GM20431 (cell line): ENCODE results near the gene HAUS8.
"Not testable (repeated sequence)": the region's sequence is repeated elsewhere in the genome, so short reads cannot be mapped to it uniquely, and the experiment has no call there.

ENCODE experiments used
- in situ Hi-C: fragments of 300-500 bp; cut with MseI, MboI; formaldehyde crosslinking; loops from one replicate; pipeline ENCODE4 v1.15.0; 2020; ENCODE audit warnings: low sequenced_read_pairs; ENCODE audit not compliant: unreplicated experiment

The HAUS8 gene

DNA sequence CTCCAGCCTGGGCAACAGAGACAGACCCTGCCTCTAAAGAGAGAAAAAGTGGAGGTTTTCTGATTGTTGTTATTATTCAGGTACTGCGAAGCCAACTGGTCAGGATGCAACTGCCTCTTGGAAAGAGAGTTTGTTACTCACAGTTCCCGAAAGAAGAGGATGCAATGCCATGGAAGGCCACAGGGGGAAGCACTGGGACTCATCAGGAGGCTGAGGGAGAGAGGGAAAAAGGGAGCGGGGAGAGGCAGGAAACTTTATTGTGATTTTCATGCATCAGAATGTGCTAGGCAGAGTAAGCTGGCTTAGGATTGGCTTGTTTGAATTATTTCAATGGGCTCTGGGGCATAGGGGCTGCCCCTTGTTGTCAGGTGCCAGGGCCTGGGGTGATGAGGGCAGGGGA, 27.9 kb upstream of the HAUS8 start:
- in situ Hi-C loops = no loop called here

DNA sequence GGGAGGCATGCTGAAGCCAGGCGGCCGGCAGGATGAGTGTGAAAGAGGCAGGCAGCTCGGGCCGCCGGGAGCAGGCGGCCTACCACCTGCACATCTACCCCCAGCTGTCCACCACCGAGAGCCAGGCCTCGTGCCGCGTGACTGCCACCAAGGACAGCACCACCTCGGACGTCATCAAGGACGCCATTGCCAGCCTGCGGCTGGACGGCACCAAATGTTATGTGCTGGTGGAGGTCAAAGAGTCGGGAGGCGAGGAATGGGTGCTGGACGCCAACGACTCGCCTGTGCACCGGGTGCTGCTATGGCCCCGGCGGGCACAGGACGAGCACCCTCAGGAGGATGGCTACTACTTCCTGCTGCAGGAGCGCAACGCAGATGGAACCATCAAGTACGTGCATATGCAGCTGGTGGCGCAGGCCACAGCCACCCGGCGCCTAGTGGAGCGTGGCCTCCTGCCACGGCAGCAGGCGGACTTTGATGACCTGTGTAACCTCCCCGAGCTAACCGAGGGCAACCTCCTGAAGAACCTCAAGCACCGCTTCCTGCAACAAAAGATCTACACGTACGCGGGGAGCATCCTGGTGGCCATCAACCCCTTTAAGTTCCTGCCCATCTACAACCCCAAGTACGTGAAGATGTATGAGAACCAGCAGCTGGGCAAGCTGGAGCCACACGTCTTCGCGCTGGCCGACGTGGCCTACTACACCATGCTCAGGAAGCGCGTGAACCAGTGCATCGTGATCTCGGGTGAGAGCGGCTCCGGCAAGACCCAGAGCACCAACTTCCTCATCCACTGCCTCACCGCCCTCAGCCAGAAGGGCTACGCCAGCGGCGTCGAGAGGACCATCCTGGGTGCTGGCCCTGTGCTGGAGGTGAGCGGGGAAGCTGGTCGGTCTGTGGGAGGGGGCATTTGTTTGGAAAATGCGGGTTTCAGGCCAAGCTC, 26.7 kb upstream of the HAUS8 start:
- in situ Hi-C loops = no loop called here

DNA sequence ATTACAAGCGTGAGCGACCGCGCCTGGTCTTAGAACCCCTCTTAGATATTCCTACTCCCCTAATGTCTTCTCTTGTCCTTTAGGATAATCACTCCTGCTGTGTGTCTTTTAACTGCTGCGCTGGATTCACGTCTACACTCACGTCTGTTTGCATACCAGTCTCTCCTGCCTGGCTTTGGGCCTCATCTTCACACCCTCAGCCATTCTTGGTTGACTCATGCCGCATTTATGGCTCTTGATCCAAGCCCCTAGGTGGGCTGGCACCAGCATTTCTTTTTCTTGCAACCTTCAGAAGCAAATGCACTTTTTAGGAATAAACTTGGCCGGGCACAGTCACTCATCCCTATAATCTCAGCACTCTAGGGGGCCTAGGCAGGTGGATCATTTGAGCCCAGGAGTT, 23.1 kb upstream of the HAUS8 start:
- in situ Hi-C loops = no loop called here

DNA sequence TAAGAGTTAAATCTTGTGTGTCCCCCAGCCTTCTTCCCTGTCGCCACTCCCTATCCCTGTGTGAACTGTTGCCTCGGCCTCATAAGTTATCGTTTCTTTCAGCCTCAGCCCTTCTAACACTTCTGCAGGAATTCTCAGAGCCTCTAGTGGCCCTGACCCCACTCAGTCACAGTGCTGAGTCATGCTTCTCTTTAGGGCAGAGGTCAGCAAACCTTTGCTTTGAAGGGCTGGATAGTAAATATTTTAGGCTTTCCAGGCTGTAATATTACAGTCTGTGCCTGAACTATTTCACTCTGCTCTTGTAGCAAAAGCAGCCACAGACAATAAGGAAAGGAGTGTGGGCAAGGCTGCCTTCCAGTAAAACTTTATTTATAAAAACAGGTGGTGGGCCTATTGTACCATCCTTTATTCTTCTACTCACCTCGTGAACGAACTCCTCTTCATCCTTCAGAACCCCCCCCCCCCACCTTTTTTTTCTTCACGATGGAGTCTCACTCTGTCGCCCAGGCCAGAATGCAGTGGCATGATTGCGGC, 22.4 kb upstream of the HAUS8 start:
- in situ Hi-C loops = no loop called here

DNA sequence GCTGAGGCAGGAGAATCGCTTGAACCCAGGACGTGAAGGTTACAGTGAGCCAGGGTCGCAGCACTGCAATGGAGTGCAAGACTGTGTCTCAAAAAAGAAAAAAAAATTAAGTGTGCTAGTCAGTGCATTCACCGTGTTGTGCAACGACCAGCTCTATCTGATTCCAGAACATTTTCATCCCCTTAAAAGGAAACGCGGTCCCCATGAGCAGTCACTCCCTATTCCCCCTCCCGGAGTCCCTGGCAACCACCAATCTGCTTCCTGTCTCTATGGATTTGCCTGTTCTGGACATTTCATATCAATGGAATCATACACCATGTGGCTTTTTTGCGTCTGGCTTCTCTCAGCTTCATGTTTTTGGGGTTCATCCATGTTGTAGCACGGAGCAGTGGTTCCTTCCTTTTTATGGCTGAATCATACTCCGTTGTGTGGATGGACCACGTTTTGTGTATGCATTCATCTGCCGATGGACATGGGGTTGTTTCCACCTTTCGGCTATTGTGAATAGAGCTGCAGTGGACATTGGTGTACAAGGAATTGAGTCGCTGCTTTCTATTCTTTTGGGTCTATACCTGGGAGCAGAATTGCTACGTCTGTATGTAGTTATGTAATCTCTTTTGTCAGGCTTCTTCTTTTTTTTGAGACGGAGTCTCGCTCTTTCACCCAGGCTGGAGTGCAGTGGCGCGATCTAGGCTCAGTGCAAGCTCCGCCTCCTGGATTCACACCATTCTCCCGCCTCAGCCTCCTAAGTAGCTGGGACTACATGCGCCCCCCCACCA, 20.1 kb upstream of the HAUS8 start:
- in situ Hi-C loops = no loop called here

DNA sequence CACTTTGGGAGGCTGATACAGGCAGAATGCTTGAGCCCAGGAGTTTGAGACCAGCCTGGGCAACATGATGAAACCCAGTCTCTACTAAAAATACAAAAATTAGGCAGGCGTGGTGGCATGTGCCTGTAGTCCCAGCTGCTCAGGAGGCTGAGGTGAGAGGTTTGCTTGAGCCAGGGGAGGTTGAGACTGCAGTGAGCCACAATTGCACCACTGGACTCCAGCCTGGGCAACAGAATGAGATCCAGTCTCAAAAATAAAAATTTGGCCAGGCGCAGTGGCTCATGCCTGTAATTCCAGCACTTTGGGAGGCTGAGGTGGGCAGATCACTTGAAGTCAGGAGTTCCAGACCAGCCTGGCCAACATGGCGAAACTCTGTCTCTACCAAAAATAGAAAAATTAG, 19.4 kb upstream of the HAUS8 start:
- in situ Hi-C loops = not testable (repeated sequence)

DNA sequence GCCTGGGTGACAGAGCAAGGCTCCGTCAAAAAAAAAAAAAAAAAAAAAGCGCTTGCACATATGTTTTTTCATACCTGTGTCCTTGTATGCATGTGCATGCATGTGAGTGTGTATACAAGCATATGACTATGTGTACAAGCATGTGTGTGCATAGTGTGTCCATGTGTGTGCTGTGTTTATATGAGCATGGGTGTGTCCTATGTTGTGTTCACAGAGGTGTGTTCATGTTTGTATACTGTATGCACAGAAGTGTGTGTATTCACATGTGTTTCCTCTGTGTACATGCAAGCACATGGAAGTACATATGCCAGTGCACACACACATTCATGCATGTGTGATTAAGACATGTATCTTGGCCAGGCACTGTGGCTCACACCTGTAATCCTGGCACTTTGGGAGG, 17.4 kb upstream of the HAUS8 start:
- in situ Hi-C loops = no loop called here

DNA sequence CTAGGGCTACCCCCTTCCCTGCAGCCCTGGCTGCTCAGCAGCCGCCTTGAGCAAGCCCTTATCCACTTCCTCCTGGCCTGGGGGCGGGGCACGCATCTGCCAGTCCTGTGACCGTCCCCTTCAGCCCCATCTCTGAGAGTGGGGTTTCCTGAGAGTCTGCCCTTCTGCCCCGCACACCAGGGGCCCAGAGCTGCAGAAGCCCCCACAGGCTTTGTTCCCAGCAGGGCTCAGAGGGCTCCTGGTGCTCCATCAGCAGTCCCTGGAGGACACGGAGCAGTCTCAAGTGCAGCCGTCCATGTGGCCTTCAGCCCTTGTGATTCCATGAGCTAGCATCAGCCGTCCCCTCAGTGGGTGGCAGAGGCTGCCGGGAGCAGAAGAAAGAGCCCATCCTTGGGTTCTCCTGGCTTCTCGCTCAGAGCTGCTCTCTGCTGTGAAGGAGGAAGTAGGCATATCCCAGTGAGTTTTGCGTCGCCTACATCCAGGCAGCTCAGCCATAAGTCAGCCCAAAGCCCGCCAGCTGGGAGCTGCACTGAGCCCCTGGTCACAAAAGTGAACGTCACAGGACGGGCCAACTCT, 16.6 kb upstream of the HAUS8 start:
- in situ Hi-C loops = no loop called here

DNA sequence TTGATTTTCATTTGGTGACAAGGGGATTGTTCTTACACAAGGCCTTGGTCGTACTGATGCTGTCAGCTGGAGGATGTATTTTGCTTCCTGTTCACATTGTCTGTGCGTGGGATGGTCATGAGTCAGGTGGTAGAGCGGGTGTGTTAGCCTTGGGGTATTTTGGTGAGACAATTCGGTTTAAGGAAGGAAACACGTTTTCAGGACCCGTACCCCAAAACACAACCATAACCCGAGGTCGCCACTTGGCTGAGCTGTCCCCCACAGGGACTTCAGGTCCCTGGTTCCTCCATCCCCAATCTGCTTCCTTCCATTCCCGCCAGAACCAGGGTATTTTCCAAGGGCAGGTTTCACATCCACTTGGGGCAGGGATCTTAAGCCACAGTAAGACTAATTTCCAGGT, 15.3 kb upstream of the HAUS8 start:
- in situ Hi-C loops = no loop called here

DNA sequence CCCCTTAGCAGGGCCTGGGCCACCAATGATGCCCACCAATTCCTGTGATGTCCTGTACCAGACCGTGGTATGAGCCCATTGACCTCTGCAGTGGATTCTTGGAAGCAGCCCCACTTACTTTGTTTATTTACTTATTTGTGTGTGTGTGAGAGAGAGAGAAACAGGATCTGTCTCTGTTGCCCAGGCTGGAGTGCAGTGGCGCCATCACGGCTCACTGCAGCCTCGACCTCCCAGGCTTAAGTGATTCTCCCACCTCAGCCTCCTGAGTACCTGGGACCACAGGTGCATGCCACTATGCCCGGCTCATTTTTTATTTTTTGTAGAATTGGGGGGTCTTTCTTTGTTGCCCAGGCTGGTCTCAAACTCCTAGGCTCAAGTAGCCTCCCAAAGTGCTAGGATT, 13.3 kb upstream of the HAUS8 start:
- in situ Hi-C loops = no loop called here

DNA sequence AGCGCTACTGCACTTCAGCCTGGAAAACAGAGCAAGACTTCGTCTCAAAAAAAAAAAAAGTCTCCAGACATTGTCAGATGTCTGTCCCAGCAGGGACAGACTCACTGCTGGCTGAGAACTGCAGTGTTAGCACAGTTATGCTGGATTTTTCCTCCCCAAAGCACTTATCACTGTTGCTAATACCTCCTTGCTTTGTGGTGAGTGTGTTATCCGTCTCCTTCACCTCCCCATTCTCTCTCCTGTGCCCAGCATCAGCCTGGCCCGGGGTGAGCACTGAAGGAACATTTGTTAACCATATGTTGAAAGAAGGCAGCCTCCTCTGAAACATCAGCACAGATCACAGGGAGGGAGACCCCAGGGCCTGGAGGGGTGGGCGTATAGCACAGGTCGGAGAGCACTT, 11.6 kb upstream of the HAUS8 start:
- in situ Hi-C loops = no loop called here

DNA sequence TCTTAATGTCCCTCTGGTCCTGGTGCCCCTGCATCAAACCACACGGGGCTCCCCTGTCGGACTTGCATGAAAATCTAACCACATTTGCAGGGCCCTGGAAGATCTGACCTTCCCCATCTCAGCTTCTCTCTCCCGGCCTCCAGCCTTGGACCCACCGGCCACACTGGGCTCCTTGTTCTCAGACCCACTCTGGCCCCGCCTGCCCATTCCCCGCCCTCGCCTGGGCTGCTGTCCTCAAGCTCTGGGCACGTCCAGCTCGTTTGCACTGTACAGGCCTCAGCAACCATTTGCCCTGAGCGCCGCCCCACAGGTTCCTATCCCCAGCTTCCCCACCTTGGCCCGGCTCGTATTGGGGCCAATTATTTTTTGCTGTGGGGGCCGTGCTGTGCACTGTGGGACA, 10.9 kb upstream of the HAUS8 start:
- in situ Hi-C loops = no loop called here

DNA sequence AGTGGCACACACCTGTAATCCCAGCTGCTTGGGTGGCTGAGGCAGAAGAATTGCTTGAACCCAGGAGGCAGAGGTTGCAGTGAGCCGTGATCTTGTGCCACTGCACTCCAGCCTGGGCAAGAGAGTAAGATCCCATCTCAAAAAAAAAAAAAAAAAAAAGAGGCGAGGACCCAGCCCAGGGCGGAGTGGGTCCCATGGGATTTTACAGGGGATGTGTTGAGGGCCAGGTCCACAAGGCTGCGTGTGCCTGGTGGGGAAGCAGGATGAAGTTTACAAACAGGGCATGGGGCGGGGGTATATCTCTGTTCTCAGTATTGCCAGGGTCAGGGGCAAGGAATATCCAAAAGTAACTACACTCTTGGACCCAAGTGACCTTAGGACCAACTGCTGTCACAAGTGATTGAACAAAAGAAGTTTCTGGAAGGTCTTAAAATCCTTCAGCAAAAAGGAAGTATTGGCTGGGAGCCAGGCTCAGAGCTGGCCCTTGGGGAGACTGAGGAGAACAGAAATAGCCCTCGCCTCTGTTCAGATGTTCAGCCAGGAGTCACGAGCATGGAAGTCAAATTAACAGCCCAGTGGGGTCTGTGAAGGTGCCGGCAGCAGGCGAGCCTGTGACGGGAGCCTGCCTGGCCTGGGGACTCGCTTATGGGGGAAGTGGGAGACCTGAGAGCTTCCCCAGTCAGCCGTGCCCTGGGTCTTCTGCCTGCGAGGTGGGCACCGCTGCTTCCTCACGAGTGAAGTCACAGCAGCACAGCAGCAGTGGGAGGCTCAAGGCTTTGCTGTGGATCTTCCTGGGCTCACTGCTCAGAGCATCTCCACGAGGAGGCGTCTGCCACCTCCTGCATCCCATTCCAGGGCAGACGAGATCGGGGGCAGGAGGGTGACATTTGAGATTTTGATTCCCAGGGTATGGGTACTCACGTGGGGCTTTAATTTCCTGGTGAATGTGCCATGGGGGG, 6.7 kb upstream of the HAUS8 start:
- in situ Hi-C loops = no loop called here

DNA sequence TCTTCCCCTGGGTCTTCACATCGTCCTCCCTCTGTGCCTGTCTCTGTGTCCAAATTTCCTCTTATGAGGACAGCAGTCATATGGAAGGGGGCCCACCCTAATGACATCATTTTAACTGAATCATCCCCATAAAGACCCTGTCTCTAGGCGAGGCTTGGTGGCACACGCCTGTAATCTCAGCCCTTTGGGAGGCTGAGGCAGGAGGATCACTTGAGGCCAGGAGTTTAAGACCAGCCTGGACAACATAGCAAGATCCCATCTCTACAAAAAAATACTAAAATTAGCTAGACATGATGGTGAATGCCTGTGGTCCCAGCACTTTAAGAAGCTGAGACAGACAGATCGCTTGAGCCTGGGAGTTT, 5.2 kb upstream of the HAUS8 start:
- in situ Hi-C loops = no loop called here

DNA sequence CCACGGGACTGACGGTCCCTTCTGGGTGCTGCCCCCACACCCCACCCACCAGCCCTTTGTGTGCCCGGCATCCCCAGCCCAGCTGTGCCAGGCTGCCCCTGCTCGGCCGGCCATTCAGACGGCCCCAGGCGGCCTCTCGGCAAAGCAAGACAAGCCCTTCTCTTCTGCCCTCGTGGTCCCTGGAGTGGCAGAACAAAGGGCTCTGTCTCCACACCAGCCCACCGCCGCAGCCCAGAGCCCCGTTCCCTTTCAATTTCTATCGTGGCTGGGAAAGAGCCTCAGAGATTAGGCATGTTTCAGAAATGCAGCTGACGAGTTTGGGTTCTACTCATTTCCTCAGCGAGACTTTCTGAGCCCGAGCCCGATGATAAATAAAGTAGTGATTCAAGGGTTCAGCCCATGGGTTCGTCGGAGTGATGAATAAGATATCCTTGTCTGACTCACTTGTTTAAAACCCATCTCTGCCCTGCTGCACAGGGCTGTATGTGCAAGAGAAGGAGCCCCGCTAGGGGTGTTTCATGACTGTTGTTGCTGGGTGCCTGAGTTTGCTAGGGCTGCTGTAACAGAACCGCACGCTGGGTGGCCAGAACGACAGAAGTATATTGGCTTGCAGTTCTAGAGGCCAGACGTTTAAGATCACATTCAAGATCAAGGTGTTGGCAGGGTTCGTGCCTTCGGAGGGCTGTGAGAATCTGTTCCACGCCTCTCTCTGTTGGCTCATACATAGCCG, 4.6 kb upstream of the HAUS8 start:
- in situ Hi-C loops = no loop called here

DNA sequence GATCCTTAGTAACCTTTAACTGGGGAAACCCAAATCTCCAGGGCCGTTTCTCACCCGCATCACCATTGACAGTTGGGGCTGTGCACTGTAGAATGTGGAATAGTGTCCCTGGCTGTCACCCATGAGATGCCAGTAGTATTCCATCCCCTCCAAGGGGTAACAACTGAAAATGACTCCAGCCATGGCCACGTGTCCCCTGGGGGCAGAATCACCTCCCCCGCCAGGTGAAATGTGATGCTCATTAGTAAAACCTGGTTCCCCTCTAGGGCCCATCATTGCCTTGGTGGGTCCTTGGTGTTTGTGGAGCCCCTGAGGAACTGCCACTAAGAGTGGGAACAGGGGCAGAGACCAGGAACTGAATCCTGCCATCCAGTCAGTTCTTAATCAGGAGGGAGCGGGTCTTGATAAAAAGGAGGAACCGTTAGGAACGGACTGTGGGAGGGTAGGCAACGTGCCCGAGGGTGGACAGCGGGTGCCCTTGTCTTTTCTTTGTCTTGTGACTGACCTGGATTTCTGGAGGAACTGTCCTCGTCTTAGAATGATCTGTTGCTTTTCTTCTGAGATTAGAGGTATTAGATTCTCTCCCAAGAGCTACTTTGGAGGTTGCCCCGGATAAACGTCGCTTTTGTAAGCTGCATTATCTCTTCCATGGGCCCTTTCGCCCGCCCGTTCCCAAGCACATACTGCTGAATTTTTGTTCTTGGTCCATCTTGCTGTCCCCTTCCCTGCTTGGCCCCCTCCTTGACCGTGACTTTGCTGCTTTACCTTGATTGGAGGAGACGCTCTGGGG, 3.9 kb upstream of the HAUS8 start:
- in situ Hi-C loops = no loop called here

DNA sequence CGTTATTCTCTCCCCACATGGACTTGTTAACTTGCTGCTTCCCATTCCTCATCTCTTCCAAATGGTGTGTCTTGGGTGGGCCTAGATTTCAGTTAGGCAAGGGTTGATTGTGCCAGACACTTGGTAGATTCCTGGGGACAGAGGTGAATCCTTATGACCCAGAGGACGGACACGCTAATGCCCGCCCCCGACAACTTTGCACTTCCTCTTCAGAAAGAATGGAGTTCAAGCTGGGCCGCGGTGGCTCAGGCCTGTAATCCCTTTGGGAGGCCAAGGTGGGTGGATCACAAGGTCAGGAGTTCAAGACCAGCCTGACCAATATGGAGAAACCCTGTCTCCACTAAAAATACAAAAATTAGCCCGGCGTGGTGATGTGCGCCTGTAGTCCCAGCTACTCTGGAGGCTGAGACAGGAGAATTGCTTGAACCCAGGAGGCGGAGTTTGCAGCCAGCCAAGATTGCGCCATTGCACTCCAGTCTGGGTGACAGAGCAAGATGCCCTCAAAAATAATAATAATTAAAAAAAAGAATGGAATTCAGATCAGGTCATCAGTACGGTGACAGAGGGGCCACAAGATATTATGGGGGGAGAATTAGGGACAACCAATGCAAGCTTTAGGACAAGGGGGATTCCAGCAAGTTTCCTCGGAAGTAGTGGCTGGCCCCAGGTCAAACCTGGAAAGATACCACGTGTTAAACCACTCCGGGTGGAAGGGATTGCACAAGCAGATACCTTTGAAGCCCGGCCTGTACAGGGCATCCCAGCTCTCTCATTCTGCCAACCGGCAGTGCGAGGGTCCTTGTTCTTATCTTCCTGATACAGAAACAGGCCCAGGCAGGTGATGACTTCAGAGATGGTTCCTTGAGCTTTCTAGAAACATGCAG, 3.0 kb upstream of the HAUS8 start:
- in situ Hi-C loops = no loop called here
